IPS DF 6.9 (cell line): ENCODE results near the gene GALNT17.

ENCODE experiments used
- DNase-seq: peaks from one replicate; pipeline ENCODE4 v3.0.0-alpha.2; 2013; ENCODE audit warnings: low read depth, low spot score
- H3K27ac ChIP-seq: one replicate; pipeline ENCODE4 v1.5.1; 2013; ENCODE audit warnings: low read length, control low read depth
- H3K27me3 ChIP-seq: 2 replicates; pipeline ENCODE4 v1.6.1; 2013; ENCODE audit warnings: mild to moderate bottlenecking, low read length; ENCODE audit not compliant: control insufficient read depth, insufficient read depth
- H3K36me3 ChIP-seq: 2 replicates; pipeline ENCODE4 v1.6.1; 2013; ENCODE audit warnings: low read length; ENCODE audit not compliant: control insufficient read depth, insufficient read depth
- H3K4me1 ChIP-seq: 2 replicates; pipeline ENCODE4 v1.6.1; 2013; ENCODE audit warnings: low read length; ENCODE audit not compliant: control insufficient read depth, insufficient read depth
- H3K4me3 ChIP-seq: 2 replicates; pipeline ENCODE4 v1.5.1; 2013; ENCODE audit warnings: mild to moderate bottlenecking, low read length
- H3K9me3 ChIP-seq: 2 replicates; pipeline ENCODE4 v1.6.1; 2013; ENCODE audit warnings: low read length, inconsistent platforms; ENCODE audit not compliant: control insufficient read depth, insufficient read depth
- WGBS: extraction: QIAGEN DNeasy Blood & Tissue Kit; methylation state at CpG from one replicate; pipeline ENCODE4 v1.1.7; 2013; ENCODE audit warnings: mixed read lengths, missing lambda C conversion rate; ENCODE audit not compliant: insufficient read length, insufficient coverage; 5-methylcytosine and 5-hydroxymethylcytosine counted together

Gene GALNT17

DNA sequence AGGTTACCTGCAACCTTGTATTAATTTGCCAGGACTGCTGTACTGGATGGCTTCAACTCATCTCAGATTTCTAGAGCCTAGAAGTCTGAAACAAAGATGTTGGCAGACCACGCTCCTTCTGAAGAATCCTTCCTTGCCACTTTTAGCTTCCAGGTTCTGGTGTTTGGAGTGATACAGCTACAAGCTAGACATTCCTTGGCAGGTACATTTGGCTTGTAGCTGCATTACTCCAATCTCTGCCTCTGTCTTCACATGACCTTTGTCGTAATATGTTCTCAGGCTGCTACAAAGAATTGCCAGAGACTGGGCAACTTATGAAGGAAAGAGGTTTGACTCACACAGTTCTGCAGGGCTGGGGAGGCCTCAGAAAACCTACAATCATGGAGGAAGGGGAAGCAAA is 146.3 kb downstream of the GALNT17 start:
- H3K9me3 ChIP-seq, result no peaks in the 10 kb centered on the region
- WGBS, result no CpG with 5 or more reads among the region's 2 CpGs
- H3K27me3 ChIP-seq, result no peaks in the 10 kb centered on the region
- no peak overlapping the region for H3K4me3 ChIP-seq
- H3K4me1 ChIP-seq, result peaks cover 3% of the 10 kb centered on the region; the same call in 1 of the 2 replicates
- no peak for DNase-seq
- H3K36me3 ChIP-seq, result no peaks in the 10 kb centered on the region
- H3K27ac ChIP-seq, result no peak overlapping the region

DNA sequence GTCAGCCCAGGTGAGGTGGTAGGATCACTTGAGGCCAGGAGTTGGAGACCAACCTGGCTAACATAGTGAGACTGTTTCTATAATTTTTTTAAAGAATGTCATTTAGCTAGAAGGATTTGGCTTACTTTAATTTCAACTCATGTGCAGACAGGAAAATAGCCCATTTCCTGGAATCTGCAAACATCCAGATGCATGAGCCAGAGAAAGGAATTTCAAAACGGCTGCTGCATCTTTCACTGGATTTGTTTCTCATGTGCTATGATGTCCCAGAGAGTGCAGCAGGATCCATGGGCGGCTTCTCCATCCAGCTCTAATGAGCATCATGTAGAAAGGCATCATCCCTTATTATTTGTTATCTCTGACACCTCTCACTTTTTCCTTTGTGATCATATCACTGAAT is 149.3 kb downstream of the GALNT17 start:
- no peaks in the 10 kb centered on the region for H3K36me3 ChIP-seq
- no peaks in the 10 kb centered on the region for H3K27me3 ChIP-seq
- peaks cover 3% of the 10 kb centered on the region; the same call in 1 of the 2 replicates for H3K4me1 ChIP-seq
- H3K9me3 ChIP-seq, result no peaks in the 10 kb centered on the region
- no peak overlapping the region for H3K4me3 ChIP-seq
- no peak for DNase-seq
- no CpG with 5 or more reads among the region's 2 CpGs for WGBS
- H3K27ac ChIP-seq, result no peak overlapping the region

DNA sequence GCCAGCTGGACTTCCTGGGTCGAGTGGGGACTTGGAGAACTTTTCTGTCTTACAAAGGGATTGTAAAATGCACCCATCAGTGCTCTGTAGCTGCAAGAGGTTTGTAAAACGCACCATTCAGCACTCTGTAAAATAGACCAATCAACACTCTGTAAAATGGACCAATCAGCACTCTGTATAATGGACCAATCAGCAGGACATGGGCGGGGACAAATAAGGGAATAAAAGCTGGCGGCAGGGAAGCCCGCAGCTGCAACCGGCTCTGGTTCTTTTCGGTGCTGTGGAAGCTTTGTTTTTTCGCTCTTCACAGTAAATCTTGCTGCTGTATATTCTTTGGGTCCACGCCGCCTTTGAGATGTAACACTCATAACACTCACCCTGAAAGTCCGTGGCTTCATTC is 151.9 kb downstream of the GALNT17 start:
- no peak for DNase-seq
- Histone ChIP-seq H3K27me3 (no peaks in the 10 kb centered on the region), H3K4me3 (no peak overlapping the region), H3K9me3 (no peaks in the 10 kb centered on the region), H3K27ac (no peak overlapping the region), H3K36me3 (no peaks in the 10 kb centered on the region), H3K4me1 (peaks cover 3% of the 10 kb centered on the region; the same call in 1 of the 2 replicates)
- WGBS, result no CpG with 5 or more reads among the region's 11 CpGs

DNA sequence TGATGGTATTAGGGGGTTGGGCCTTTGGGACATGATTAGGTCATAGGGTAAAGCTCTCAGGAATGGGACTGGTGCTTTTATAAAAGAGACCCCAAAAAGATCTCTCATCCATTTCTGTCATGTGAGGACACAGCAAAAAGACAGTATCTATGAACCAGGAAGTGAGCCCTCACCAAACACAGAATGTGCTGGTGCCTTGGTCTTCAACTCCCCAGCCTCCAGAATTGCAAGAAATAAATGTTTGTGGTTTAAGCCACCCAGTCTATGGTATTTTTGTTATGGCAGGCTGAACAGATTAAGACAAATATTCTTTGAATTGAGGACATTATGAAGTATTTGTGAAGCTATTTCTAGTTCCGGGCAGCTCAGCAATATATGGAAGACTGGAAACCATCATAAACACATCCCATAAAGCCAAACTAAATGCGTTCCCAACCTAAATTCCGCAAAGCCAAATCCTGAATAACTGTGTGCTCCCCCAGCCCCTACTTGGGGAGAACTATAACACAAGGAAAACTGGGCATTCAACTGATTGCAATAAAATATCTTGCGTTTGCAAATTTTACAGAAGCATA is 153.7 kb downstream of the GALNT17 start:
- no peaks in the 10 kb centered on the region for H3K36me3 ChIP-seq
- no peak overlapping the region for H3K4me3 ChIP-seq
- DNase-seq, result no peak
- no peak overlapping the region for H3K27ac ChIP-seq
- no peaks in the 10 kb centered on the region for H3K9me3 ChIP-seq
- WGBS, result no CpG with 5 or more reads among the region's 4 CpGs
- no peaks in the 10 kb centered on the region for H3K27me3 ChIP-seq
- peaks cover 3% of the 10 kb centered on the region; the same call in 1 of the 2 replicates for H3K4me1 ChIP-seq

DNA sequence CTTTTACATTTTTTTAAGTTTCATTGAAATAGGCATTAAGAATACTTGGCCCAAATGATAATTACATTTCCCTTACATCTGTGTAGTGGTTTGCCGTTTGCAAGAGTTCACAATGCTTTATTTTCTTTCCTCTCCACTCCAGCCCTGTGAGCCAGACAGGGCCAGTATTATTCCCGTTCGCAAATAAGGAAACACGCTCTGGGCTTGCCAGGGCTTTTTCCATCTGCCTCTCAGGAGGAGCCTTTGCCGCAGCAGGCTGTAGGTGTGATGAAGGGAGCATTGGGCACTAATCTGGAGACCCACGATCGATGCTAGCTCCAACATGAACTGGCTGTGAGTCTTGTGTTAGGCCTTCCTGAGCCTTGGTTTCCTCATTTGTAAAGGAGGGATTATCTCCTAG is 154.4 kb downstream of the GALNT17 start:
- Histone ChIP-seq H3K4me3 (no peak overlapping the region), H3K27me3 (no peaks in the 10 kb centered on the region), H3K4me1 (peaks cover 3% of the 10 kb centered on the region; the same call in 1 of the 2 replicates), H3K36me3 (no peaks in the 10 kb centered on the region), H3K27ac (no peak overlapping the region), H3K9me3 (no peaks in the 10 kb centered on the region)
- no peak for DNase-seq
- no CpG with 5 or more reads among the region's 7 CpGs for WGBS

DNA sequence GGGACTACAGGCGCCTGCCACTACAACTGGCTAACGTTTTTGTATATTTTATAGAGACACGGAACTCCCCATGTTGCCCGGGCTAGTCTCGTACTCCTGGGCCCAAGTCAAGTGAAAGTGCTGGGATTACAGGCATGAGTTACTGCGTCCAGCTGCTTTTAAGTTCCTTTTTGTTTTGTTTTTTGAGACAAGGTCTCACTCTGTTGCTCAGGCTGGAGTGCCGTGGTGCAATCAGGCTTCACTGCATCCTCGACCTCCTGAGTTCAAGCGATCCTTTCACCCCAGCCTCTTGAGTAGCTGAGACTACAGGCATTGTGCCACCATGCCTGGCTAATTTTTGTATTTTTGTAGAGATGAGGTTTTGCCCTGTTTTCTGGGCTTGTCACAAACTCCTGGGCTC is 155.0 kb downstream of the GALNT17 start:
- no peak overlapping the region for H3K4me3 ChIP-seq
- peaks cover 3% of the 10 kb centered on the region; the same call in 1 of the 2 replicates for H3K4me1 ChIP-seq
- no peak overlapping the region for H3K27ac ChIP-seq
- WGBS, result no CpG with 5 or more reads among the region's 9 CpGs
- DNase-seq, result no peak
- H3K36me3 ChIP-seq, result no peaks in the 10 kb centered on the region
- no peaks in the 10 kb centered on the region for H3K27me3 ChIP-seq
- no peaks in the 10 kb centered on the region for H3K9me3 ChIP-seq

DNA sequence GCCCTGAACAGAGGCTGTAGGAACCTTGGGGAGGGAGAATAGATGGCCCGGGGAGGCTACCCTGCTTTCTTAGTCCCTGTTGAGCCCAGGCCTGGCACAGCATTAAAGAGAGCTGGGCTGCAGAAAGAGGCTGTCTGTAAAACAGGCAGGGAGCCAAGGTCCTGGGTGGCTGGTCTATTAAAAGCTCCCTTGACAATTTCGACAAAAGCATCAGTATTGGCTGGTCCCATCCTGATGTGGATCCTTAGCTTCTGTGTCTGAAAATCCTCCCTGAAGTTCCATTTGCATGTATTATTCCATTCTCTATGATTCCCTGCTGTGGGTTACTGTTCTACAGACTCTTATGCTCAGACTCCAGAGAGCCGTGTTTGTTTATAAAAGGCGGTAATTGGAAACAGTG is 158.5 kb downstream of the GALNT17 start:
- no peaks in the 10 kb centered on the region for H3K9me3 ChIP-seq
- H3K4me3 ChIP-seq, result no peak overlapping the region
- H3K27ac ChIP-seq, result no peak overlapping the region
- no peak for DNase-seq
- H3K27me3 ChIP-seq, result no peaks in the 10 kb centered on the region
- WGBS, result no CpG with 5 or more reads among the region's 4 CpGs
- H3K4me1 ChIP-seq, result no peaks in the 10 kb centered on the region
- H3K36me3 ChIP-seq, result no peaks in the 10 kb centered on the region

DNA sequence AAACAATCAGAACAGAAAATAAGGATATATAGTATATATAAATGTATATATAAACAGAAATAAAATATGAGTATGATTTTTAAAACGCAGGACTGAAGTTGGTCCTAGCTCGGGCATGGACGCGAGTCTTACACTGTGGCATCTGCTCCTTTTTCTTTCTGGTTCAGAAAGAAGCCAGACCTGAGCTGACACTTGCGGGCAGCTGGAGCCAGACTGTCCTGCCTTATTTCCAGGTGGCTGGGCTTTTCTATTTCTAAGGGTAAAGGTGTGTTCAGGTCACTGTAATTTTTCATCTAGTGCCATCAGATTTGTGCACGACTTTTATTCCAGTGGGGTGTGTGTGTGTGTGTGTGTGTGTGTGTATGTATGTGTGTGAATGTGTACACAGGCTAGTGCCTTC is 166.4 kb downstream of the GALNT17 start:
- H3K4me1 ChIP-seq, result no peaks in the 10 kb centered on the region
- no peak for DNase-seq
- H3K27me3 ChIP-seq, result no peaks in the 10 kb centered on the region
- no peaks in the 10 kb centered on the region for H3K36me3 ChIP-seq
- no peaks in the 10 kb centered on the region for H3K9me3 ChIP-seq
- no peak overlapping the region for H3K4me3 ChIP-seq
- no peak overlapping the region for H3K27ac ChIP-seq
- no CpG with 5 or more reads among the region's 6 CpGs for WGBS

DNA sequence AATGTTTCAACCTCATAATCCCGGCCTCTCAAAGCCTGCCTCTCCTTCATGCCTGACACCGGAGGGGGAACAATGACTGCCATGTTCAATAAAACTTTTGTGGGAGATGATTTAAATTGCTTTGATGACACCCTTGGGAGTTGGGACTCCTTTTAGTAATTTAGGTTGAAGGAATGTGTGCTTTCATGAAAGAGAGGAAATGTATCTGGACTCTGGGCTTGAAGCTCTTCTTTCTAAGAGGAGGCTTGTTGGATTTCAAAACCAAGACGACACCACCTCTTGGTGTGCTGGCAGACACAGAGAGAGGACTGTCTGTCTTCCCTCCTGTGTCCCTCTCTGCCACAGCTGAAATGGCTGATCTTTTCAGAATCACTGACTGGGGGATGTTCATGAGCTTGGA is 168.1 kb downstream of the GALNT17 start:
- no peaks in the 10 kb centered on the region for H3K36me3 ChIP-seq
- no peak overlapping the region for H3K4me3 ChIP-seq
- no peak overlapping the region for H3K27ac ChIP-seq
- WGBS, result no CpG with 5 or more reads among the region's 3 CpGs
- H3K27me3 ChIP-seq, result no peaks in the 10 kb centered on the region
- DNase-seq, result no peak
- no peaks in the 10 kb centered on the region for H3K4me1 ChIP-seq
- H3K9me3 ChIP-seq, result no peaks in the 10 kb centered on the region

DNA sequence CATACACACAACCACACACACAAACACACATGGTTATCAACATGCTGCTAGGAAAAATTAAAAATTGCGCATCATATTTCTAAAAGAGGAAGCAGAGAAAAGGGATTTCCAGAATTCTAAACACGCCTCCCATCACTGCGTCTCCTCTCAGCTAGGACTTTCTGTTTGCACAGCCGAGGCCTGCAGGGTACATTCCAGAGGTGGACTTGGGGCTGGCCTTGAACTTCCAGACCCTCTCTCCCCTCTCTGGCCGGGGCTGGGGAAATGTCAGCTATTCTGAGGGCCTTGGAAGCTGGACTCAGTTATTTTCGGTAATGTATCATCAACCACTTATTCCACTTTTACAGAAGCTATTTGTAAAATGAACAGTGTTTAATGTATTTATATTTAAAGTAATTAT is 168.7 kb downstream of the GALNT17 start:
- Histone ChIP-seq H3K27me3 (no peaks in the 10 kb centered on the region), H3K27ac (no peak overlapping the region), H3K36me3 (no peaks in the 10 kb centered on the region), H3K4me3 (no peak overlapping the region), H3K4me1 (no peaks in the 10 kb centered on the region), H3K9me3 (no peaks in the 10 kb centered on the region)
- WGBS, result no CpG with 5 or more reads among the region's 6 CpGs
- DNase-seq, result no peak

DNA sequence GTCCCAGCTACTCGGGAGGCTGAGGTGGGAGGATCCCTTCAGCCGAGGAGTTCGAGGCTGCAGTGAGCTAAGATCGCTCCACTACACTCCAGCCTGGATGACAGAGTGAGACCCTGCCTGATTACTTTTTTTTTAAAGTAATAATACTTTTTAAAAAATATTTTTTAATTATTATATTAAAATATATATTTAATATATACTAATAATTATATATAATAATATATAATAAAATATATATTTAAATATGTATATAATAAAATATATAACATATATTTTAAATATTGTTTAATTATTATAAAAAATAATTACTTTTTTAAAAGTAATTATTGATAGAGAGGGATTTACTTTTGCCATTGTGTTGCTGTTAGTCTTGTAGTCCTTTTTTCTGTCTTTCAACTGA is 169.2 kb downstream of the GALNT17 start:
- no peaks in the 10 kb centered on the region for H3K4me1 ChIP-seq
- DNase-seq, result no peak
- no peaks in the 10 kb centered on the region for H3K9me3 ChIP-seq
- H3K4me3 ChIP-seq, result no peak overlapping the region
- no peaks in the 10 kb centered on the region for H3K27me3 ChIP-seq
- no CpG with 5 or more reads among the region's 4 CpGs for WGBS
- no peaks in the 10 kb centered on the region for H3K36me3 ChIP-seq
- no peak overlapping the region for H3K27ac ChIP-seq
